Adrenal gland (tissue), 5 donors: ENCODE data around the gene ANKS3.
A peak's percentile ranks its signal among the peaks of the same experiment; 100 is the strongest.

ENCODE experiments used
- POLR2A ChIP-seq, 2 donors: fragments of 450-650 bp; IDR thresholded peaks; one replicate each; pipeline ENCODE4 v1.6.1; 2017; ENCODE audit warnings: antibody characterized with exemption in 2 of 2, mild to moderate bottlenecking in 2 of 2, moderate library complexity in 1 of 2
- TF ChIP-seq, protein P1 (sequence below), 6 experiments: fragments of 450-650 bp in 4 of 6; fragments of 200-600 bp in 2 of 6; sonication (generic) in 1 of 6; IDR thresholded peaks; 1 replicate in 5 of 6; 2 replicates in 1 of 6; pipeline versions ENCODE4 v1.5.1 to v1.8.0; 2016 to 2021; ENCODE audit warnings: antibody characterized with exemption in 6 of 6, mild to moderate bottlenecking in 2 of 6, moderate library complexity in 1 of 6
- donor health status: DM: no; HTN: no; CAD: no.

DNA sequence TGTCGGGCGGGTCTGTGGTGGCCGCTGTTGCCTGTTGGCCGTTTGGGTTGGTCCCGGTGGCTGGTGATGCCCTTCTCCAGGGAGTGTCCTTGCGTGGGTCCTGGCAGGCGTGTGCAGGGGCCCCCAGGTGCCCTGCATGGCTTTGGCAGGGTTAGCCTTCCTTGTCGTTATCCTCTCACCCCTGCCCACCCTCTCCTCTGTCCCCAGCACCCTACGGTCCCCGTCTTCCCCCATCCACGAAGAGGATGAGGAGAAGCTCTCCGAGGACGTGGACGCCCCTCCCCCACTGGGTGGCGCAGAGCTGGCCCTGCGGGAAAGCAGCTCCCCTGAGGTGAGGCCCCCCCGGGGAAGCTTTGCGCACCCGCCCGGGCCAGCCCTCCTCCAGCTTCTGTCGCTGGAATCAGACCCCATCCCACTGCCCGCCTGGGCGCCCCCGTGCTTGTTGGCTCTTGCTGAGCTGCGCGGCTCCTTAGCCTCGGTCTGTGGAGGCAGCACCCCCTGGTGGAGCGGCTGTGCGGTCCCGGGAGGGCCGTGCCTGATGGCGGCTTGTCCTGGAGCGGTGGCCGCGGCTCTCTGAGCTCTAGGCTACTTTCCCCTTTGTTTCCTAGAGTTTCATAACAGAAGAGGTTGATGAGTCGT lies 51.3 kb downstream of the ANKS3 start:
- TF ChIP-seq, protein P1, sequence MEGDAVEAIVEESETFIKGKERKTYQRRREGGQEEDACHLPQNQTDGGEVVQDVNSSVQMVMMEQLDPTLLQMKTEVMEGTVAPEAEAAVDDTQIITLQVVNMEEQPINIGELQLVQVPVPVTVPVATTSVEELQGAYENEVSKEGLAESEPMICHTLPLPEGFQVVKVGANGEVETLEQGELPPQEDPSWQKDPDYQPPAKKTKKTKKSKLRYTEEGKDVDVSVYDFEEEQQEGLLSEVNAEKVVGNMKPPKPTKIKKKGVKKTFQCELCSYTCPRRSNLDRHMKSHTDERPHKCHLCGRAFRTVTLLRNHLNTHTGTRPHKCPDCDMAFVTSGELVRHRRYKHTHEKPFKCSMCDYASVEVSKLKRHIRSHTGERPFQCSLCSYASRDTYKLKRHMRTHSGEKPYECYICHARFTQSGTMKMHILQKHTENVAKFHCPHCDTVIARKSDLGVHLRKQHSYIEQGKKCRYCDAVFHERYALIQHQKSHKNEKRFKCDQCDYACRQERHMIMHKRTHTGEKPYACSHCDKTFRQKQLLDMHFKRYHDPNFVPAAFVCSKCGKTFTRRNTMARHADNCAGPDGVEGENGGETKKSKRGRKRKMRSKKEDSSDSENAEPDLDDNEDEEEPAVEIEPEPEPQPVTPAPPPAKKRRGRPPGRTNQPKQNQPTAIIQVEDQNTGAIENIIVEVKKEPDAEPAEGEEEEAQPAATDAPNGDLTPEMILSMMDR (IDR thresholded peaks at IDR 0.05), result peak; percentile 34 to 75 (median 67)
- TF ChIP-seq POLR2A (IDR thresholded peaks at IDR 0.05), result no peak
